ENCODE data around the gene PHOSPHO2. TPM values are rescaled to one million over a fixed set of nuclear protein-coding genes. Genes with fewer than 3 reads are reported as not detected.
A peak's percentile ranks its signal among the peaks of the same experiment; 100 is the strongest.

PHOSPHO2 gene
- total and polyA plus RNA-seq, 9 of the 15 experiments (the other 6 are each of a cell fraction or from before 2014, with no cell fraction given) = 7.8 to 19.1 (median 11.7) TPM

- no peak for TF ChIP-seq SIN3B (IDR thresholded peaks at IDR 0.05; ENCODE audit: low read depth)
- TF ChIP-seq NKRF (IDR thresholded peaks at IDR 0.05; ENCODE audit: borderline replicate concordance) = no peak
- TF ChIP-seq ZNF318 (IDR thresholded peaks at IDR 0.05; ENCODE audit: borderline replicate concordance in 1 of 2, low read depth in 1 of 2) = no peak
- no peak for TF ChIP-seq EHMT2 (IDR thresholded peaks at IDR 0.05)
- TF ChIP-seq FOXO4 (CRISPR knock-in tag; IDR thresholded peaks at IDR 0.05) = no peak
- TF ChIP-seq TAL1 (IDR thresholded peaks at IDR 0.05) = peak; percentile 75
- peak; percentile 29 for TF ChIP-seq MEIS2 (IDR thresholded peaks at IDR 0.05; ENCODE audit: partially characterized antibody)
- no peak for TF ChIP-seq ZFP1 (CRISPR knock-in tag; IDR thresholded peaks at IDR 0.05)
- 0 out of 2 replicates have a peak, but pooled peaks have one; percentile 32 for TF ChIP-seq SP1 (CRISPR knock-in tag; IDR thresholded peaks at IDR 0.05)
- TF ChIP-seq SMARCA4 (IDR thresholded peaks at IDR 0.05) = peak; percentile 42; the same call in 1 of the 2 replicates
- TF ChIP-seq HNRNPK (IDR thresholded peaks at IDR 0.05; ENCODE audit: low read depth, low read length, poor library complexity, severe bottlenecking) = no peak
- TF ChIP-seq CTCFL (IDR thresholded peaks at IDR 0.05; ENCODE audit: borderline replicate concordance, insufficient read depth, low read depth, low read length, poor library complexity, severe bottlenecking) = no peak
- TF ChIP-seq TEAD2 (tag; IDR thresholded peaks at IDR 0.05) = no peak
- no peak for TF ChIP-seq MAFF (IDR thresholded peaks at IDR 0.05; ENCODE audit: low read length)
Observed at GRCh38 chr2:169716238-169716886, 22.1 kb downstream of the PHOSPHO2 start (continued).
